GM03348 (cell line): ENCODE data around the gene CTDP1.

ENCODE experiments used
- DNase-seq: peaks from one replicate; pipeline ENCODE4 v3.0.0; 2012; ENCODE audit warnings: low spot score

CTDP1 gene

GRCh38 chr18:79797518-79798345 is 118.1 kb downstream of the CTDP1 start, which contains the start of gene KCNG2:
KCNG2 (plus strand) TSS chr18:79797938; CDS start chr18:79863668, 65,730 bp downstream.
- DNase-seq = peak; percentile 63

- DNase-seq = no peak
These were observed 118.9 kb downstream of the CTDP1 start for GRCh38 chr18:79798346-79798998.

GRCh38 chr18:79798999-79799370 is 119.4 kb downstream of the CTDP1 start:
- no peak for DNase-seq

- DNase-seq = no peak
These were observed 120.2 kb downstream of the CTDP1 start for GRCh38 chr18:79799619-79800370.

GRCh38 chr18:79800371-79801180 is 121.0 kb downstream of the CTDP1 start:
- DNase-seq = no peak

GRCh38 chr18:79801217-79801616 is 121.6 kb downstream of the CTDP1 start:
- DNase-seq = no peak

- DNase-seq = no peak
These were observed 122.0 kb downstream of the CTDP1 start for GRCh38 chr18:79801641-79802040.

GRCh38 chr18:79802298-79802697 is 122.7 kb downstream of the CTDP1 start:
- DNase-seq = no peak

GRCh38 chr18:79803611-79804051 is 124.0 kb downstream of the CTDP1 start:
- no peak for DNase-seq
